ENCODE results near the gene POMP. TPM values are rescaled to one million over a fixed set of nuclear protein-coding genes. Genes with fewer than 3 reads are reported as not detected.

Gene POMP
- total and polyA plus RNA-seq, 2 of the 4 experiments (the other 2 are of a cell fraction) = 60.2 to 68.4 TPM

DNA sequence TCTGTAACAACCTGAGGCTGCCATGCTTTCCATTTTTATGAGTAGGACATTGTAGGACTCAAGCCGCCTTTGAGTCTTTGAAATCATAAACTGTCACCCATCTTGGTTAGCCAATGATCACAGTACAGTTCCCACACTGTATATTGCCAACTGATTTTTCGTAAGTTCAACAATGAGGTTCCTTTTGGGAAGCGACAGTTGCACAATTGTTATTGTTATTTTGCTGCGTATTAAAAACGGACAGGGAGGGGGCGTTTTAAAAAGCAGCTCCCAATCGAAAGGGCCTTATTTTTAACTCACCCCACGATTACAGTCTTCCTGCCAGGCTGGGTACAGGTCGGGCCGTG, 59.2 kb downstream of the POMP start:
- Histone ChIP-seq H2BK5ac (ENCODE audit: low read depth, low read length, poor library complexity, severe bottlenecking) (peak overlapping the region; percentile 55), H3K4me1 (ENCODE audit: control insufficient read depth, insufficient read depth, low read length) (peaks cover 12% of the 10 kb centered on the region), H3K23ac (ENCODE audit: low read depth, low read length) (peak overlapping the region; percentile 30; the same call in 1 of the 2 replicates), H3K79me1 (ENCODE audit: low read depth in 1 of 2, low read length in 2 of 2) (no peaks in the 10 kb centered on the region), H2AFZ (replicated peaks; ENCODE audit: low read length, poor library complexity) (peak overlapping the region; percentile 99), H3K56ac (ENCODE audit: extremely low read depth, insufficient read depth, low read length) (no peak overlapping the region), H2AK5ac (ENCODE audit: low read depth, low read length) (no peak overlapping the region), H4K8ac (ENCODE audit: low read depth in 2 of 2, low read length in 2 of 2) (peak overlapping the region; percentile 31 to 48), H3K27ac (ENCODE audit: insufficient read depth, low read length) (peak overlapping the region; percentile 44), H4K20me1 (ENCODE audit: insufficient read depth, low read length) (no peaks in the 10 kb centered on the region), H3K9me1 (ENCODE audit: insufficient read depth, low read length) (peaks cover 4% of the 10 kb centered on the region; the same call in 1 of the 2 replicates), H2BK120ac (ENCODE audit: low read depth, low read length) (no peak overlapping the region), H3K18ac (ENCODE audit: low read depth, low read length) (peak overlapping the region; percentile 1), H3K9me3 (ENCODE audit: control insufficient read depth, insufficient read depth, low read length) (no peaks in the 10 kb centered on the region), H3K9ac (ENCODE audit: low read depth, low read length) (peak overlapping the region; percentile 28), H3K4me2 (ENCODE audit: low read depth, low read length) (peak overlapping the region; percentile 43), H2AK9ac (replicated peaks; ENCODE audit: low read depth, low read length, poor library complexity) (peak overlapping the region; percentile 57), H2BK15ac (ENCODE audit: low read depth, low read length) (no peak overlapping the region), H3K4ac (ENCODE audit: low read depth, low read length) (0 out of 2 replicates have a peak overlapping the region, but pooled peaks have one; percentile 17), H4K5ac (ENCODE audit: low read depth, low read length) (peak overlapping the region; percentile 10), H3K4me3 (ENCODE audit: insufficient read depth, low read depth, low read length) (peak overlapping the region; percentile 63), H3K27me3 (ENCODE audit: control insufficient read depth, insufficient read depth, low read length) (no peaks in the 10 kb centered on the region), H3K36me3 (ENCODE audit: control insufficient read depth, insufficient read depth, low read length) (no peaks in the 10 kb centered on the region), H2BK20ac (ENCODE audit: low read depth, low read length) (no peak overlapping the region), H3K14ac (replicated peaks; ENCODE audit: low read depth, low read length) (peak overlapping the region; percentile 15; the same call in 1 of the 2 replicates), H4K91ac (ENCODE audit: insufficient read depth, low read depth, low read length) (no peak overlapping the region)
- dilution Hi-C loops (cut with HindIII; ENCODE audit: low sequenced_read_pairs, unreplicated experiment) (no loop called here), in situ Hi-C loops (cut with MboI; ENCODE audit: low sequenced_read_pairs) (no loop called here), intact Hi-C loops (cut with micrococcal nuclease) (loop anchor here (2.0 to 5.0 kb wide), 2 partner anchors 34 to 79 kb away; no protein-coding TSS in a partner anchor)
- TF ChIP-seq RCOR1 (IDR thresholded peaks at IDR 0.05; ENCODE audit: insufficient replicate concordance, low read length) (no peak), CEBPB (IDR thresholded peaks at IDR 0.05; ENCODE audit: low read depth, low read length) (peak; percentile 64), CHD1 (IDR thresholded peaks at IDR 0.05; ENCODE audit: low read depth, low read length) (no peak)
- ChIA-PET CTCF (no interaction called here), POLR2A (ENCODE audit: unreplicated experiment) (no interaction called here)
- 0% methylated on average over 2 of the region's 10 CpGs; no CpG with 5 or more reads in 1 of the 2 experiments for WGBS, 2 experiments (ENCODE audit: extremely low coverage in 2 of 2, insufficient read length in 1 of 2)
- DNase-seq = peak; percentile 12
- ATAC-seq (ENCODE audit: low read depth) = no peak
- BruUV-seq (replicated peaks) = no TSS peak

All from IMR-90 (cell line).